COLO668 (cell line): ENCODE measurements around the gene BLOC1S5.

ENCODE experiments used
- DNase-seq: peaks from one replicate; lab custom pipeline; 2025; ENCODE audit not compliant: unreplicated experiment; lab: John Stamatoyannopoulos, UW

The BLOC1S5 gene

GRCh38 chr6:8063761-8064637 is at the start of gene BLOC1S5:
Gene BLOC1S5, minus strand, starts transcription at chr6:8064389. Its CDS starts 13 bp downstream, at chr6:8064376.
- DNase-seq: peak; percentile 92

DNA sequence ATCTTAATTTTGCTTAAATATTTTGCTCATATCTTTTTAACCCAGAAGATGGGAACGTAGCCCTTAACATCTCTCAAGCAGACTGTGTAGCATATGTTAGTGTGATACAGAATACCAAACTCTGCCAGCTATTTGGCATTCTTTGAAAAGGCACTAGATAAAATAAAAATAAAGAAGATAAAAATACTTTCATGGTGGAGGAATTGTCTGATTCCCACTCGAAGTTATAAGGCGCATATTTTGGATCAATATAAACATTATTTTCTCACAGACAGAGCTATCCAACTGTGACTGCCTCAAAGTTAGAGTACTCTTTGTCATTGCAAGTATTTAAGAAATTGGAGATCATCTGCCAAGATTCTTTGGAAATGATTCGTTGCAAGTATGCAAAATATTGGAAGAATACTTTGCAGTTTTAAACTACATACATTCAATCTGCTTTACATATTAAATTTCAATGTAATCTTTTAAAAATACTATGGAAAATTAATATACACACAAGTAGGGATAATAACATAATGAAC is 49.0 kb upstream of the BLOC1S5 start:
- DNase-seq: no peak

DNA sequence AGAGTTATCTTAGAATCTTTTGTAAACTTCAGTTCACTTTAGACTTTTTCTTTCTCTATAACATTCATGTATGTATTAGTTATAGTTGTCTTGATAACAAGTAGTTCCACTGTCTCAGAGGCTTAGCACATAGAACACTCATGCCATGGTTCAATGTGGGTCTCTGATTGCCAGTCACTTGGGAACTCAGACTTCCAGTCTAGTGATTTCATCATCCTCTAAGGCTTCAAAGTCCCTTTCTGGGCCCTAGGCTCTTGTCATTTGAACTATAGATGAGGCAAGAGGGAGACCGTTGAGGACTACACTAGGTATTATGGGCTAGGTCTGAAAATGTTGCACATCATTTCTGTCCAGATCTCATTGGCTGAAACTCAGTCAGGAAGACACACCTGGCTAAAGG is 46.5 kb upstream of the BLOC1S5 start:
- no peak for DNase-seq

- no peak for DNase-seq
Measured at GRCh38 chr6:8110117-8110721, 46.0 kb upstream of the BLOC1S5 start.

GRCh38 chr6:8108759-8109539 is 44.8 kb upstream of the BLOC1S5 start:
- DNase-seq: no peak

DNA sequence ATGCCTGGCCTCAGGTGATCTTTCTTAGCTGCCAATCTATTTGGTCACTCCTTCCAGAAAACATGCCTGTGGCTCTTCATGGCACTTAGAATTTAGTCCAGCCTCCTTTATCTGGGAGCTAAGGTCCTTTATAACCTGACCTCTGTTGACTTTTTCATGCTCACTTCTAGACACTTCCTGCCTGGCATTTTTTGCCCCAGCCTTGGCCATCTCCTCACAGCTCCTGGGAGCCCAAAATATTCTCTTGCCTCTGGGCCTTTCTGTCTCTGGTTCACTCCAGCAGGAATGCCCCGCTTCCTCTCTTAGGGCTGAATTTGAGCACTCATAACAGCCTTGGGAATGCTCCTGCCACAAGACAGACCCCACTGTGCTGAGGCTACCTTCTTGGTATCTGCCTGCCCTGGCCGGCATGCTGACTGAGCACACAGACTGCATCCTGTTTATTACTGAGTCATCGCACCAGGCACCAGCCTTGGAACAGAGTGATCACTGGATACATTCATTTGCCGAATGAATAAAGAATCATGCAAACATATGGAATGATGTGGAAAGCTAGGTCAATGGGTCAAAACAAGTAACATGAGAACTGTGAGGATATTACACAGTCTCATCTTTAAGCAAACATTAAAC is 44.0 kb upstream of the BLOC1S5 start:
- DNase-seq: peak; percentile 3

DNA sequence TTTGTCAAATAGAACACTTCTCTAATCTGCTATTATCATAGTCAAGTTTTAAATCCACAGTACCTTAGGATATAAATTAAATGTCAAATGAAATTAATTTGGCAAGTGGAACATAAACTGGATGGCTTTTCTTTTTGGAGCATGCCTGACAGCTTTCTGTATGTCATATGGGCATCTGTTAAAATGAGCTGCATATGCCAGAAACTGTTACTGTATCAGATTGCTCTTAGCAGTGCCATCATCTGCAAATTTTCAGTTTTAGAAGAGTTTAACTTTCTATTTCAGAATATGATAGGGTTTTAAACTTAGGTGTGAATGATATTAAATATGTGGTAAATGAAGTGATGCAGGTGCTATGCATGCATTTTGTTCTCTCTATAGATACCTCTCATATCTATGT is 41.6 kb upstream of the BLOC1S5 start:
- no peak for DNase-seq

DNA sequence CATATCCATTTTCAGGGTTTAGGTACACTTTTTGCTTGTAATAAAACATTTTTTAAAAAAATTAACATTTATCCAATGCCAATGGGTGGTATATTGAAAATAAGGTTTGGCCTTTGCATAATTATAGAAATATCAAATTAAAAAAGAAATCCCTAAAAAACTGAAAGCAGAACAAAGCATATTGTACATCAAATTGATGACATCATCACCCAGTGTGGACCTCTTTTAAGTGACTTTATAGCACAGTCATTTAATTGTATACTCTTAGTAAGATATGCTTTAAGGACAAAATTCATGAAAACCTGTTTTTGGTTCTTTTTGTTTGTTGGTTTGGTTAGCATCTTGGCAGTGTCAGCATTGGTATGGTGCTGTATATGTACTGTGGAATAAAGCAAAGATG is 39.5 kb upstream of the BLOC1S5 start:
- no peak for DNase-seq

DNA sequence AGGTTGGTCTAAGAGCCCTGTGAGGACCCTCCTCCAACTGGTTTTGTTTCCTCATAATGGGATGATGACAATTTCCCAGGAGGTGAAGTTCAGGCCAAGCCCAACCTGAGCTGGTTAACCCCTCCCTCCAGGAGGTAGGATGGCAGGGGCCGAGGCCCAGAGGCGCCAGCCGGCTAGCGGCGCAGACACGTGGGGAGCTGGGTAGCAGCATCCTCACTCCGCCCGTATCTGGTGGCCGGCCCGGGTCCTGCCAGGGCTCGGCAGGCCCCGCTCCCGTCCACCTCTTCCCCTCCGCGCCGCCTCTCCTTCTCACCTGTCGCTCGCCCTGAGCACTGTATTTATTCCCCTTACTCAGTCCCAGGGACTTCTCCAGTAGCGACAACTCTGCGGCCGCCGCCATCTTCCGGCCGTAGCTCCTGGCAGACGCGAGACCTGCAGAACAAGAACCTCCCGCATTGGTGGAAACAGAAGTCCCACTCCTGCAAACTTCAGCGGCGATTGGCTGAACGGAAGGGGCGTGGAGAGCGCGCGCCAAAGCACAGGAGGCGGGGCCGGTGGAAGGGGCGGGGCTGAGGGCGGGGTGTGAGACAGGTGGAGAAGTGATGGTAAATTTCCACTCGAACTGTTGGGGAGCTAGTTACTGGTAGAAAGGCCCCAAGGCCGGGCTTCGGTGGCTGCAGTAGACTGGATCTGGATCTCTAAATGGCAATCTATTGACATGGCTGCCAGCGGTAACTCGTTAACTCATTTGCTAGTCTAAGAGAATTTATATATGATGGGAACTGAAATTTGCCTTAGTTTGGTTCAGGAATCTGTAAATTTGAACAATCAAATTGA is 38.2 kb upstream of the BLOC1S5 start, which contains the start of gene EEF1E1:
Gene EEF1E1, minus strand, starts transcription at position 427 of the 837 bp plus-strand sequence. Its CDS starts 27 bp downstream, at position 400.
- peak; percentile 90 for DNase-seq

DNA sequence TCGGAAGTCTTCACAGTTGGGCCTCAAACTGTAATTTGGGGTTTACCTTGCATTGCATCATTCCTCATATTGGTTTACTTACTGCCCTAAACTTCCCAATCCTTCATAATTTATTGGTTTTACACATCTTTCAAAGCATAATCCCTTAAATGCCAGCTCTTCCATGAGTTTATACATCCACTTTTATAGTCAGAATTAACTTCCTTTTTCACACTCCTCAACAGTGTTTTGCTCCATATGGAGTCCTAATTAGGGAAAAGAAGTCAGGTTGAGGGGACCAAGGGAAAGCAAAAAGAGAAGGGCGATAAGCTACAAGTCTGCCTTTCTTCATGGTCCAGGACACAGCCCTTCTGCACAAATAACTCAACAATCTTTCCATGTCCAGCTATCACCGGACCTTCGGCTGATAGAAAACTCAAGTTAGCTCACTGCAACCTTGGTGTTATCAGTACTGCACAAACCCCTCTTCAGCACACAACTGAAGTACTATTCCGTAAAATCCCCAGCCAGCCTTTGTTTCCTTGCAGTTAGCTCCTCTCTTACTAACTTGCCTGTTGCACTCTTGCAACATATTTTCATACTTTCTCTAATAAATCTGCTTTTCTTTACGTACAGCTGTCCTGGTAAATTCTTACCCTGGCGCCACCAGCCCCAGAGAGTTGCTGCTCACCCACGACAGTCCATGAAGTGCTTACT is 36.1 kb upstream of the BLOC1S5 start:
- DNase-seq: no peak

GRCh38 chr6:8090650-8091049 is 26.5 kb upstream of the BLOC1S5 start:
- DNase-seq: no peak

- no peak for DNase-seq
Measured at GRCh38 chr6:8088886-8089285, 24.7 kb upstream of the BLOC1S5 start.

- DNase-seq: no peak
Measured at GRCh38 chr6:8087870-8088754, 23.9 kb upstream of the BLOC1S5 start.

DNA sequence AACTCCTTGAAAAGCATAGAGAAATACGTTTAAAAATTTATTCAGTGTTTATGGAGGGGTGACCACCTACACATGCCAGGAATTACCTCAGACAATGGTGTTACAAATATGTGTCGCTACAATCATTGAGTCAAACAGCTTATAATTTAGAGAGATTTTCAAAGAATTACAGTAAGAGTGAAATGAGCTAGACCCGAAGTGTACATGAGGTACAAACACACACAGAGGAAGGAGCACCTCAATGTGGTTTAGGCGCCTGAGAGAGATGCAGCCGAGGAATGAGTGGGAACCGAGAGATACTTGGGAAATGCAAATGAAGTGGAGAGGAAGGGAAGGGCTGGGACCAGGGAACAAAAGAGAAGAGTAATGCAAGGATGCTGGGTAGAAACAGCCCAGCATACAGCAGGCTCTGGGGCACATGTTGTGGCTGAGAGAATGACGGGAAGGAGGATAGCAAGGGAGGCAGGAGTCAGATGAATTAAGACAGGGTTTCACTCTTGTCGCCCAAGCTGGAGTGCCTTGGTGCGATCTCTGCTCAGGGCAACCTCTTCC is 22.6 kb upstream of the BLOC1S5 start:
- no peak for DNase-seq

DNA sequence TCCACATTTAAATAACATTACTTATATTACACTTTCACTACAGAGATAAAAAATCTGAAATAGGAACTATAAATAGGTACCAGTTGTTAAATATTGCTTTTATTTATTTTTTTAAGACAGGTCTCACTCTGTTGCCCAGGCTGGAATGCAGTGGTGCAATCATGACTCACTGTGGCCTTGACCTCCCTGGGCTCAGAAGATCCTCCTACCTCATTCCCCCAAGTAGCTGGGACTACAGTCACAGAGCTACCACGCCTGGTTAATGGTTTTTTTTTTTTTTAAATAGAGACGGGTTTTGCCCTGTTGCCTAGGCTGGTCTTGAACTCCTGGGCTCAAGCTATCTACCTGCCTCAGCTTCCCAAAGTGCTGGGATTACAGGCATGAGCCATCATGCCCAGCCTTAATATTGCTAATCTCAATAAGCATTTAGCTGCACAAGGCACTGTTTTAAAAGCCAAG is 20.9 kb upstream of the BLOC1S5 start:
- no peak for DNase-seq

DNA sequence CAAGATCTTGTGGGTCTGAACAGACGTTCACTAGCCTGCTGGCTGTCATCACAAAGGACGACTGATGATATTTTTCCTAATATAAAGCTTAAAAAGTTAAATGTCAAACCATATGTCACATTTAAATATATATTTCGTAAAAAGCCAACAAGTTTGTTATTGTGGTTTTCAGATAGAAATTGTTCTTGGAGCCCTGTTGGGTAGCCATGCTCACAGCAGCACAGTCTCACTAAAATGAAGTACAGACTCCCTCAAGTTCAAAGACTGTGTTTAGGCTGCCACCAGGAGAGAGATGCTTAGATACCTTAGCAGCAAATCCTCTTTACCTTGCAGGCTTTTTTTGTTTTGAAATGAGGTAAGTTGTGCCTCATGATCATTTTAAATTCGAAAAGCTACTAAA is 20.4 kb upstream of the BLOC1S5 start:
- no peak for DNase-seq

- no peak for DNase-seq
Measured at GRCh38 chr6:8082954-8083858, 19.0 kb upstream of the BLOC1S5 start.
